HEK293 (cell line): ENCODE results near the gene PGAM5.
"Not testable (repeated sequence)": the region's sequence is repeated elsewhere in the genome, so short reads cannot be mapped to it uniquely, and the experiment has no call there.

ENCODE experiments used
- BCL6B ChIP-seq: fragments of 450-650 bp; formaldehyde crosslinking; IDR thresholded peaks from 2 replicates; pipeline ENCODE4 v1.5.1; 2017; ENCODE audit warnings: missing biosample characterization, missing genetic modification characterization
- CTCF ChIP-seq: fragments of 450-650 bp; formaldehyde crosslinking; IDR thresholded peaks from 2 replicates; pipeline ENCODE4 v1.5.1; 2016; ENCODE audit warnings: missing biosample characterization, missing genetic modification characterization
- KLF9 ChIP-seq: fragments of 450-650 bp; formaldehyde crosslinking; IDR thresholded peaks from 2 replicates; pipeline ENCODE4 v1.5.1; 2016; ENCODE audit warnings: missing biosample characterization, missing genetic modification characterization, low read depth
- ZBTB10 ChIP-seq: fragments of 450-650 bp; formaldehyde crosslinking; IDR thresholded peaks from 2 replicates; pipeline ENCODE4 v1.5.1; 2016; ENCODE audit warnings: missing biosample characterization, missing genetic modification characterization
- ZNF510 ChIP-seq: fragments of 450-650 bp; formaldehyde crosslinking; IDR thresholded peaks from 2 replicates; pipeline ENCODE4 v1.5.1; 2018; ENCODE audit warnings: mild to moderate bottlenecking, missing genetic modification characterization, missing biosample characterization; ENCODE audit not compliant: insufficient replicate concordance
- ZNF776 ChIP-seq: fragments of 450-650 bp; formaldehyde crosslinking; IDR thresholded peaks from 2 replicates; pipeline ENCODE4 v1.5.0; 2017; ENCODE audit warnings: missing biosample characterization, missing genetic modification characterization, borderline replicate concordance

GRCh38 chr12:132692030-132692429 is 18.6 kb upstream of the PGAM5 start:
- not testable (repeated sequence) for TF ChIP-seq CTCF (tag by site-specific recombination); KLF9 (tag by site-specific recombination); ZBTB10; BCL6B (tag by site-specific recombination); ZNF776; ZNF510 (tag by site-specific recombination)
